WTC11 (cell line): Measurements from ENCODE around the gene BTBD7. TPM values are rescaled to one million over a fixed set of nuclear protein-coding genes. Genes with fewer than 3 reads are reported as not detected.

Experiments used
- ATAC-seq: fragments of 200-7000 bp; cut with Tn5 transposase; 2 replicates; pipeline ENCODE4 v1.10.0; 2021; ENCODE audit warnings: mild to moderate bottlenecking, moderate library complexity
- CTCF ChIA-PET: fragments of 300-600 bp; sonication (Branson Sonifier 250); formaldehyde crosslinking; loops from one replicate; lab custom pipeline; 2021; ENCODE audit warnings: antibody characterized with exemption; lab: Charles Lee
- POLR2A ChIA-PET: fragments of 350-600 bp; sonication (Branson Sonifier 250); formaldehyde crosslinking; loops from one replicate; lab custom pipeline; 2021; ENCODE audit warnings: antibody characterized with exemption; lab: Charles Lee
- DNase-seq: peaks from one replicate; pipeline ENCODE4 v3.0.0; 2021; ENCODE audit warnings: low spot score
- H3K27ac Mint-ChIP-seq: 2 replicates; pipeline ENCODE4 v1.8.0; 2021; ENCODE audit warnings: mixed read lengths
- H3K27me3 Mint-ChIP-seq: 2 replicates; pipeline ENCODE4 v1.8.0; 2021; ENCODE audit warnings: low read depth, mild to moderate bottlenecking, moderate library complexity, mixed read lengths
- H3K36me3 Mint-ChIP-seq: 2 replicates; pipeline ENCODE4 v1.8.0; 2021; ENCODE audit warnings: mixed read lengths
- H3K4me1 Mint-ChIP-seq: 2 replicates; pipeline ENCODE4 v1.8.0; 2022; ENCODE audit warnings: mixed read lengths
- H3K4me3 Mint-ChIP-seq: 2 replicates; pipeline ENCODE4 v1.8.0; 2021; ENCODE audit warnings: mild to moderate bottlenecking, moderate library complexity, mixed read lengths
- H3K9me3 Mint-ChIP-seq: 2 replicates; pipeline ENCODE4 v1.8.0; 2021; ENCODE audit warnings: mixed read lengths
- EMX1 ChIP-seq: fragments of 250-450 bp; sonication (Bioruptor Pico); IDR thresholded peaks from 2 replicates; pipeline ENCODE4 v1.8.0; 2021; ENCODE audit warnings: mild to moderate bottlenecking
- KAT7 ChIP-seq: sonication (generic); formaldehyde crosslinking; IDR thresholded peaks from 2 replicates; pipeline ENCODE4 v1.8.1; 2023; ENCODE audit warnings: missing genetic modification reagents, mild to moderate bottlenecking, borderline replicate concordance
- MYBL2 ChIP-seq: sonication (generic); formaldehyde crosslinking; IDR thresholded peaks from 2 replicates; pipeline ENCODE4 v1.8.1; 2023; ENCODE audit warnings: mild to moderate bottlenecking, moderate library complexity, missing genetic modification reagents
- NFYB ChIP-seq: sonication (generic); formaldehyde crosslinking; conservative IDR thresholded peaks from 2 replicates; pipeline ENCODE4 v1.8.0; 2022; ENCODE audit warnings: low read depth, missing genetic modification reagents
- OVOL2 ChIP-seq: fragments of 250-450 bp; sonication (Bioruptor Pico); IDR thresholded peaks from 2 replicates; pipeline ENCODE4 v1.9.0; 2021; ENCODE audit warnings: mild to moderate bottlenecking, borderline replicate concordance
- SMAD4 ChIP-seq: sonication (generic); formaldehyde crosslinking; IDR thresholded peaks from 2 replicates; pipeline ENCODE4 v1.8.0; 2022; ENCODE audit warnings: mild to moderate bottlenecking, missing genetic modification reagents
- ZNF219 ChIP-seq: sonication (generic); formaldehyde crosslinking; IDR thresholded peaks from 2 replicates; pipeline ENCODE4 v1.8.0; 2023; ENCODE audit warnings: missing genetic modification reagents, mild to moderate bottlenecking, borderline replicate concordance
- ZNF232 ChIP-seq: sonication (generic); formaldehyde crosslinking; IDR thresholded peaks from 2 replicates; pipeline ENCODE4 v1.8.0; 2022; ENCODE audit warnings: mild to moderate bottlenecking, missing genetic modification reagents
- ZNF423 ChIP-seq: fragments of 250-450 bp; sonication (Bioruptor Pico); IDR thresholded peaks from 2 replicates; pipeline ENCODE4 v2.1.2; 2022; ENCODE audit warnings: mild to moderate bottlenecking, moderate library complexity
- ZNF532 ChIP-seq: fragments of 250-450 bp; sonication (Bioruptor Pico); IDR thresholded peaks from 2 replicates; pipeline ENCODE4 v1.9.0; 2021; ENCODE audit warnings: mild to moderate bottlenecking, borderline replicate concordance
- total RNA-seq: library from RNA; stranded (reverse); gene quantifications from 3 replicates; pipeline ENCODE4 v1.2.3, GENCODE V29; 2021
- TF ChIP-seq, protein P1 (sequence below): sonication (generic); formaldehyde crosslinking; IDR thresholded peaks from 2 replicates; pipeline ENCODE4 v1.8.0; 2022; ENCODE audit warnings: mild to moderate bottlenecking, missing genetic modification reagents
- TF ChIP-seq, protein P2 (sequence below): sonication (generic); formaldehyde crosslinking; IDR thresholded peaks from 2 replicates; pipeline ENCODE4 v1.8.0; 2022; ENCODE audit warnings: mild to moderate bottlenecking, missing genetic modification reagents
- TF ChIP-seq, protein P3 (sequence below): sonication (generic); formaldehyde crosslinking; IDR thresholded peaks from 2 replicates; pipeline ENCODE4 v1.8.0; 2022; ENCODE audit warnings: mild to moderate bottlenecking, missing genetic modification reagents

BTBD7 gene
- total RNA-seq, 1 experiment from 2014 or later = 34.1 TPM

DNA sequence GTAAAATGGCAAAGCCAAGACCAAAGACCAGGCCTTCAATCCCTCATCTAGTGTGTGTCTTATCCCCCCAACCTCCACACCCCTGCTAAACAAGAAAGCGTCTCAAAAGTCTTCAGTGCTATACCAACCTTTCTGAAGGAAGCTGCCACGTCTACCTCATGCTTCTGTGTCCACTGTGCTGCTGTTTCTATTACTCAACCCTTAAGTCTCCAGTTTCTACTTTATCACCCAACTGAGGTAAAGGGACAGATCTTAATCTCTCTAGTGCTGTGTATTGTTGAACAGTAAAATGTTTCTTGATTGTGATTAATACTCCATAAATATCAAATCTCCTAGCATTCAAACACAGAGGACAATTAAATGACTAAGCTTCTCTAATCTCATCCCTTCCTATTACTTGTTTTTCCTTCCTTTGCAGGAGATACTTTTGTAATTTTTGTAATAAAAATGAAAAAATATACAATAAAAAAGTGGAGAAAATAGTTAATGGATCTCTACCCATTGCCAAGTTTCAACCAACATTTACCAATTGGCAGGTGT, 23.3 kb downstream of the BTBD7 start (continued):
- no peak for TF ChIP-seq ZNF232
- TF ChIP-seq, protein P1, sequence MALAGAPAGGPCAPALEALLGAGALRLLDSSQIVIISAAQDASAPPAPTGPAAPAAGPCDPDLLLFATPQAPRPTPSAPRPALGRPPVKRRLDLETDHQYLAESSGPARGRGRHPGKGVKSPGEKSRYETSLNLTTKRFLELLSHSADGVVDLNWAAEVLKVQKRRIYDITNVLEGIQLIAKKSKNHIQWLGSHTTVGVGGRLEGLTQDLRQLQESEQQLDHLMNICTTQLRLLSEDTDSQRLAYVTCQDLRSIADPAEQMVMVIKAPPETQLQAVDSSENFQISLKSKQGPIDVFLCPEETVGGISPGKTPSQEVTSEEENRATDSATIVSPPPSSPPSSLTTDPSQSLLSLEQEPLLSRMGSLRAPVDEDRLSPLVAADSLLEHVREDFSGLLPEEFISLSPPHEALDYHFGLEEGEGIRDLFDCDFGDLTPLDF (CRISPR knock-in tag) = no peak

DNA sequence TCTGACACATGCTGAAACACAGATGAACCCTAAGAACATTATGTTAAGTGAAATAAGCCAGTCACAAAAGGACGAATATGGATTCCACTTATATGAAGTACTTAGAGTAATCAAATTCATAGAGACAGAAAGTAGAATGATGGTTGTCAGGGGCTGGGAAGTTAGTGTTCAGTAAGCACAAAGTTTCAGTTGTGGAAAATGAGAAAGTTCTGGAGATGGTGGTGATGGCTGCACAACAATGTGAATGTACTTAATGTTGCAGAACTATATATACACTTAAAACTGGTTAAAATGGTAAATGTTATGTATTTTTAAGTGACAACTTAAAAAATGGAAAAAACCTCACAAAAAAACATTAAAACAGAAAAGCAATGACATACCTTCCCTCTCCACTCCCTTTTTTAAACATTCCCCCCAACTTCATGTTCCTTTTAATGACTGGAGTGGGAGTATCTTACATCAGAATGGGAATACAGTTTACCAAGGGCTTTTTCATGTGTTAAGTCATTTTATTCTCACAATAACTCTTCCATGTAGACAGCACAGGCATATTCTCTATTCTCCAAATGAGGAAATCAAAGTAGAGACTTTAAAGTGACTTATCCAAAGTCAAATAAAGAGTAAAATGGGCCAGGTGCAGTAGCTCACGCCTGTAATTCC, 24.0 kb downstream of the BTBD7 start:
- ATAC-seq (no peak), DNase-seq (no peak)
- Mint-ChIP-seq H3K4me1 (peaks cover 26% of the 10 kb centered on the region), H3K27me3 (no peaks in the 10 kb centered on the region), H3K4me3 (no peak overlapping the region), H3K36me3 (no peaks in the 10 kb centered on the region), H3K27ac (peak overlapping the region; percentile 34; the same call in 1 of the 2 replicates), H3K9me3 (no peaks in the 10 kb centered on the region)
- CTCF ChIA-PET = no interaction called here
- TF ChIP-seq MYBL2 = no peak
- TF ChIP-seq KAT7 = no peak
- TF ChIP-seq, protein P1 (CRISPR knock-in tag) = no peak
- no peak for TF ChIP-seq OVOL2 (CRISPR knock-in tag)
- POLR2A ChIA-PET = no interaction called here

GRCh38 chr14:93306812-93307211, 26.0 kb downstream of the BTBD7 start:
- no peak for ATAC-seq
- Mint-ChIP-seq H3K4me3 (no peak overlapping the region), H3K36me3 (no peaks in the 10 kb centered on the region)
- TF ChIP-seq EMX1 (CRISPR knock-in tag) = no peak
- TF ChIP-seq, protein P2, sequence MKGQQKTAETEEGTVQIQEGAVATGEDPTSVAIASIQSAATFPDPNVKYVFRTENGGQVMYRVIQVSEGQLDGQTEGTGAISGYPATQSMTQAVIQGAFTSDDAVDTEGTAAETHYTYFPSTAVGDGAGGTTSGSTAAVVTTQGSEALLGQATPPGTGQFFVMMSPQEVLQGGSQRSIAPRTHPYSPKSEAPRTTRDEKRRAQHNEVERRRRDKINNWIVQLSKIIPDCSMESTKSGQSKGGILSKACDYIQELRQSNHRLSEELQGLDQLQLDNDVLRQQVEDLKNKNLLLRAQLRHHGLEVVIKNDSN (CRISPR knock-in tag) = no peak
- TF ChIP-seq, all 79 proteins: peak for 0
- H3K27ac Mint-ChIP-seq = no peak overlapping the region
- CTCF ChIA-PET = no interaction called here
- DNase-seq = no peak
- H3K4me1 Mint-ChIP-seq = peaks cover 34% of the 10 kb centered on the region
- no peaks in the 10 kb centered on the region for H3K9me3 Mint-ChIP-seq
- POLR2A ChIA-PET = no interaction called here
- no peaks in the 10 kb centered on the region for H3K27me3 Mint-ChIP-seq

- ChIA-PET CTCF (interaction anchor here (2.0 kb wide), 1 partner anchor 99 kb away, joined by 6 read pairs; the partner anchor contains the start of genes GON7 and UBR7), POLR2A (no interaction called here)
- Mint-ChIP-seq H3K4me3 (no peak overlapping the region), H3K36me3 (no peaks in the 10 kb centered on the region), H3K27me3 (no peaks in the 10 kb centered on the region), H3K27ac (no peak overlapping the region), H3K4me1 (peaks cover 39% of the 10 kb centered on the region), H3K9me3 (no peaks in the 10 kb centered on the region)
- TF ChIP-seq, protein P3, sequence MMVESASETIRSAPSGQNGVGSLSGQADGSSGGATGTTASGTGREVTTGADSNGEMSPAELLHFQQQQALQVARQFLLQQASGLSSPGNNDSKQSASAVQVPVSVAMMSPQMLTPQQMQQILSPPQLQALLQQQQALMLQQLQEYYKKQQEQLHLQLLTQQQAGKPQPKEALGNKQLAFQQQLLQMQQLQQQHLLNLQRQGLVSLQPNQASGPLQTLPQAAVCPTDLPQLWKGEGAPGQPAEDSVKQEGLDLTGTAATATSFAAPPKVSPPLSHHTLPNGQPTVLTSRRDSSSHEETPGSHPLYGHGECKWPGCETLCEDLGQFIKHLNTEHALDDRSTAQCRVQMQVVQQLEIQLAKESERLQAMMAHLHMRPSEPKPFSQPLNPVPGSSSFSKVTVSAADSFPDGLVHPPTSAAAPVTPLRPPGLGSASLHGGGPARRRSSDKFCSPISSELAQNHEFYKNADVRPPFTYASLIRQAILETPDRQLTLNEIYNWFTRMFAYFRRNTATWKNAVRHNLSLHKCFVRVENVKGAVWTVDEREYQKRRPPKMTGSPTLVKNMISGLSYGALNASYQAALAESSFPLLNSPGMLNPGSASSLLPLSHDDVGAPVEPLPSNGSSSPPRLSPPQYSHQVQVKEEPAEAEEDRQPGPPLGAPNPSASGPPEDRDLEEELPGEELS = no peak
- TF ChIP-seq ZNF532 (no peak), ZNF219 (CRISPR knock-in tag) (no peak), ZNF423 (CRISPR knock-in tag) (no peak), SMAD4 (CRISPR knock-in tag) (no peak), NFYB (CRISPR knock-in tag) (no peak)
- DNase-seq (no peak), ATAC-seq (no peak)
These were observed 27.0 kb downstream of the BTBD7 start for GRCh38 chr14:93305725-93306418.
